ENCODE results near the gene CUL5.

Gene CUL5

GRCh38 chr11:107988397-107989158 is 20.1 kb upstream of the CUL5 start:
- no peak for TF ChIP-seq CTCF (IDR thresholded peaks at IDR 0.05; ENCODE audit: low read depth, low read length)
- H3K4me3 ChIP-seq (ENCODE audit: low read depth, low read length), result no peak overlapping the region

- no peak for TF ChIP-seq CTCF (IDR thresholded peaks at IDR 0.05; ENCODE audit: low read depth, low read length)
- no peak overlapping the region for H3K4me3 ChIP-seq (ENCODE audit: low read depth, low read length)
Measured at GRCh38 chr11:107991868-107992414, 16.8 kb upstream of the CUL5 start.

- no peak for TF ChIP-seq CTCF (IDR thresholded peaks at IDR 0.05; ENCODE audit: low read depth, low read length)
- H3K4me3 ChIP-seq (ENCODE audit: low read depth, low read length), result no peak overlapping the region
Measured at GRCh38 chr11:107996006-107996776, 12.5 kb upstream of the CUL5 start.

- TF ChIP-seq CTCF (IDR thresholded peaks at IDR 0.05; ENCODE audit: low read depth, low read length), result no peak
- no peak overlapping the region for H3K4me3 ChIP-seq (ENCODE audit: low read depth, low read length)
Measured at GRCh38 chr11:107998761-107999160, 9.9 kb upstream of the CUL5 start.

- no peak overlapping the region for H3K4me3 ChIP-seq (ENCODE audit: low read depth, low read length)
- TF ChIP-seq CTCF (IDR thresholded peaks at IDR 0.05; ENCODE audit: low read depth, low read length), result no peak
Measured at GRCh38 chr11:107999759-108000455, 8.8 kb upstream of the CUL5 start.

- no peak for TF ChIP-seq CTCF (IDR thresholded peaks at IDR 0.05; ENCODE audit: low read depth, low read length)
- no peak overlapping the region for H3K4me3 ChIP-seq (ENCODE audit: low read depth, low read length)
Measured at GRCh38 chr11:108002476-108002875, 6.2 kb upstream of the CUL5 start.

Measured in WI38 (cell line).